ENCODE measurements around the gene SLAMF8. TPM values are rescaled to one million over a fixed set of nuclear protein-coding genes. Genes with fewer than 3 reads are reported as not detected.

SLAMF8 gene
- total RNA-seq, 2 experiments from 2014 or later: 0.53 to 0.55 TPM

GRCh38 chr1:159854693-159855192 is 28.1 kb downstream of the SLAMF8 start:
- Mint-ChIP-seq H3K4me1 (ENCODE audit: low read depth) (peaks cover 10% of the 10 kb centered on the region), H3K27me3 (no peaks in the 10 kb centered on the region), H3K4me3 (peak overlapping the region; percentile 79), H3K36me3 (no peaks in the 10 kb centered on the region), H3K9me3 (no peaks in the 10 kb centered on the region), H3K27ac (peak overlapping the region; percentile 3)
- ChIA-PET POLR2A (interaction anchor here (0.9 to 1.9 kb wide), 5 partner anchors 15 to 73 kb away, joined by 3 to 4 read pairs (median 4); partner anchors contain the start of gene TAGLN2), CTCF (no interaction called here)
- DNase-seq: peak; percentile 86
- intact Hi-C loops (cut with micrococcal nuclease): loop anchor here (2.0 kb wide), 3 partner anchors 28 to 74 kb away; partner anchors contain the start of genes DUSP23 and SLAMF8

GRCh38 chr1:159855709-159856108 is 29.0 kb downstream of the SLAMF8 start:
- no peak for DNase-seq
- CTCF ChIA-PET: no interaction called here
- POLR2A ChIA-PET: no interaction called here
- H3K27me3 Mint-ChIP-seq: no peaks in the 10 kb centered on the region
- H3K9me3 Mint-ChIP-seq: no peaks in the 10 kb centered on the region
- H3K27ac Mint-ChIP-seq: no peak overlapping the region
- H3K4me3 Mint-ChIP-seq: no peak overlapping the region
- H3K4me1 Mint-ChIP-seq (ENCODE audit: low read depth): peaks cover 10% of the 10 kb centered on the region
- H3K36me3 Mint-ChIP-seq: no peaks in the 10 kb centered on the region
- intact Hi-C loops (cut with micrococcal nuclease): loop anchor here (2.0 kb wide), 3 partner anchors 29 to 75 kb away; partner anchors contain the start of genes DUSP23 and SLAMF8

GRCh38 chr1:159856576-159856975 is 29.9 kb downstream of the SLAMF8 start:
- no peak for DNase-seq
- no peaks in the 10 kb centered on the region for H3K27me3 Mint-ChIP-seq
- H3K9me3 Mint-ChIP-seq: no peaks in the 10 kb centered on the region
- H3K36me3 Mint-ChIP-seq: no peaks in the 10 kb centered on the region
- no peak overlapping the region for H3K27ac Mint-ChIP-seq
- intact Hi-C loops (cut with micrococcal nuclease): no loop called here
- CTCF ChIA-PET: interaction anchor here (0.7 kb wide), 1 partner anchor 57 kb away, joined by 4 read pairs; no protein-coding TSS in a partner anchor
- POLR2A ChIA-PET: no interaction called here
- H3K4me1 Mint-ChIP-seq (ENCODE audit: low read depth): peaks cover 10% of the 10 kb centered on the region
- no peak overlapping the region for H3K4me3 Mint-ChIP-seq

GRCh38 chr1:159857889-159858288 is 31.2 kb downstream of the SLAMF8 start:
- ChIA-PET CTCF (interaction anchor here (0.7 to 3.1 kb wide), 3 partner anchors 33 to 150 kb away, joined by 3 to 7 read pairs (median 3); no protein-coding TSS in a partner anchor), POLR2A (no interaction called here)
- Mint-ChIP-seq H3K4me3 (no peak overlapping the region), H3K27me3 (no peaks in the 10 kb centered on the region), H3K36me3 (no peaks in the 10 kb centered on the region), H3K9me3 (no peaks in the 10 kb centered on the region), H3K4me1 (ENCODE audit: low read depth) (peaks cover 10% of the 10 kb centered on the region), H3K27ac (no peak overlapping the region)
- intact Hi-C loops (cut with micrococcal nuclease): no loop called here
- DNase-seq: no peak

- H3K27me3 Mint-ChIP-seq: no peaks in the 10 kb centered on the region
- DNase-seq: no peak
- H3K27ac Mint-ChIP-seq: no peak overlapping the region
- ChIA-PET POLR2A (no interaction called here), CTCF (interaction anchor here (1.0 to 3.1 kb wide), 3 partner anchors 31 to 61 kb away, joined by 3 to 7 read pairs (median 3); no protein-coding TSS in a partner anchor)
- intact Hi-C loops (cut with micrococcal nuclease): no loop called here
- no peaks in the 10 kb centered on the region for H3K36me3 Mint-ChIP-seq
- peaks cover 4% of the 10 kb centered on the region for H3K4me1 Mint-ChIP-seq (ENCODE audit: low read depth)
- H3K4me3 Mint-ChIP-seq: no peak overlapping the region
- H3K9me3 Mint-ChIP-seq: no peaks in the 10 kb centered on the region
Observed at GRCh38 chr1:159859767-159860322, 33.2 kb downstream of the SLAMF8 start.

GRCh38 chr1:159860456-159860855 is 33.8 kb downstream of the SLAMF8 start:
- ChIA-PET POLR2A (no interaction called here), CTCF (interaction anchor here (0.6 to 1.4 kb wide), 3 partner anchors 31 to 62 kb away, joined by 3 read pairs; no protein-coding TSS in a partner anchor)
- no peak overlapping the region for H3K4me3 Mint-ChIP-seq
- no peak for DNase-seq
- intact Hi-C loops (cut with micrococcal nuclease): no loop called here
- H3K27me3 Mint-ChIP-seq: no peaks in the 10 kb centered on the region
- H3K4me1 Mint-ChIP-seq (ENCODE audit: low read depth): no peaks in the 10 kb centered on the region
- no peaks in the 10 kb centered on the region for H3K9me3 Mint-ChIP-seq
- H3K36me3 Mint-ChIP-seq: no peaks in the 10 kb centered on the region
- H3K27ac Mint-ChIP-seq: no peak overlapping the region

- H3K4me1 Mint-ChIP-seq (ENCODE audit: low read depth): peaks cover 1% of the 10 kb centered on the region
- H3K27ac Mint-ChIP-seq: no peak overlapping the region
- intact Hi-C loops (cut with micrococcal nuclease): no loop called here
- ChIA-PET CTCF (interaction anchor here (1.4 kb wide), 1 partner anchor 63 kb away, joined by 3 read pairs; no protein-coding TSS in a partner anchor), POLR2A (no interaction called here)
- no peaks in the 10 kb centered on the region for H3K27me3 Mint-ChIP-seq
- H3K36me3 Mint-ChIP-seq: no peaks in the 10 kb centered on the region
- H3K4me3 Mint-ChIP-seq: no peak overlapping the region
- H3K9me3 Mint-ChIP-seq: no peaks in the 10 kb centered on the region
- no peak for DNase-seq
Observed at GRCh38 chr1:159861218-159861617, 34.5 kb downstream of the SLAMF8 start.

- ChIA-PET CTCF (no interaction called here), POLR2A (no interaction called here)
- Mint-ChIP-seq H3K4me3 (no peak overlapping the region), H3K27me3 (no peaks in the 10 kb centered on the region), H3K36me3 (no peaks in the 10 kb centered on the region), H3K9me3 (no peaks in the 10 kb centered on the region), H3K4me1 (ENCODE audit: low read depth) (peaks cover 10% of the 10 kb centered on the region), H3K27ac (no peak overlapping the region)
- no peak for DNase-seq
- intact Hi-C loops (cut with micrococcal nuclease): no loop called here
Observed at GRCh38 chr1:159862031-159862430, 35.4 kb downstream of the SLAMF8 start.

GRCh38 chr1:159862557-159862956 is 35.9 kb downstream of the SLAMF8 start, which contains the start of gene VSIG8:
TSS of gene VSIG8 (minus strand) at chr1:159862657. CDS start at chr1:159862521, 136 bp downstream.
- ChIA-PET CTCF (no interaction called here), POLR2A (no interaction called here)
- H3K4me3 Mint-ChIP-seq: no peak within 1 kb of the TSS
- H3K4me1 Mint-ChIP-seq (ENCODE audit: low read depth): peaks cover 11% of the 10 kb centered on the region
- intact Hi-C loops (cut with micrococcal nuclease): no loop called here
- DNase-seq: no peak
- no peaks in the 10 kb centered on the region for H3K9me3 Mint-ChIP-seq
- H3K27me3 Mint-ChIP-seq: no peaks in the 10 kb centered on the region
- no peaks in the 10 kb centered on the region for H3K36me3 Mint-ChIP-seq
- no peak within 1 kb of the TSS for H3K27ac Mint-ChIP-seq

GRCh38 chr1:159864262-159864661 is 37.6 kb downstream of the SLAMF8 start:
- Mint-ChIP-seq H3K4me3 (no peak overlapping the region), H3K27ac (no peak overlapping the region), H3K9me3 (no peaks in the 10 kb centered on the region), H3K36me3 (no peaks in the 10 kb centered on the region), H3K27me3 (no peaks in the 10 kb centered on the region), H3K4me1 (ENCODE audit: low read depth) (peaks cover 14% of the 10 kb centered on the region)
- POLR2A ChIA-PET: no interaction called here
- CTCF ChIA-PET: no interaction called here
- DNase-seq: no peak
- intact Hi-C loops (cut with micrococcal nuclease): no loop called here

GRCh38 chr1:159866066-159866465 is 39.4 kb downstream of the SLAMF8 start:
- POLR2A ChIA-PET: interaction anchor here (1.7 kb wide), 1 partner anchor 59 kb away, joined by 5 read pairs; the partner anchor contains the start of gene TAGLN2
- H3K36me3 Mint-ChIP-seq: no peaks in the 10 kb centered on the region
- H3K27ac Mint-ChIP-seq: no peak overlapping the region

GRCh38 chr1:159866905-159867663 is 40.4 kb downstream of the SLAMF8 start:
- H3K4me1 Mint-ChIP-seq (ENCODE audit: low read depth): peaks cover 14% of the 10 kb centered on the region
- no peak for DNase-seq
- POLR2A ChIA-PET: interaction anchor here (1.7 kb wide), 1 partner anchor 58 kb away, joined by 5 read pairs; the partner anchor contains the start of gene TAGLN2
- CTCF ChIA-PET: interaction anchor here (1.8 kb wide), 1 partner anchor 68 kb away, joined by 7 read pairs; no protein-coding TSS in a partner anchor
- H3K27ac Mint-ChIP-seq: no peak overlapping the region
- no peaks in the 10 kb centered on the region for H3K27me3 Mint-ChIP-seq
- no peak overlapping the region for H3K4me3 Mint-ChIP-seq
- H3K9me3 Mint-ChIP-seq: no peaks in the 10 kb centered on the region
- no peaks in the 10 kb centered on the region for H3K36me3 Mint-ChIP-seq
- intact Hi-C loops (cut with micrococcal nuclease): no loop called here

More at GRCh38 chr1:159866066-159866465, 39.4 kb downstream of the SLAMF8 start:
- H3K4me3 Mint-ChIP-seq: no peak overlapping the region
- intact Hi-C loops (cut with micrococcal nuclease): no loop called here
- H3K9me3 Mint-ChIP-seq: no peaks in the 10 kb centered on the region
- peaks cover 14% of the 10 kb centered on the region for H3K4me1 Mint-ChIP-seq (ENCODE audit: low read depth)
- H3K27me3 Mint-ChIP-seq: no peaks in the 10 kb centered on the region
- CTCF ChIA-PET: interaction anchor here (1.8 kb wide), 1 partner anchor 67 kb away, joined by 7 read pairs; no protein-coding TSS in a partner anchor
- DNase-seq: no peak

Measured in activated CD4-positive, alpha-beta memory T cell treated with anti-CD3 and anti-CD28 coated beads for 36 hours (primary cell).